HG03066 (cell line): ENCODE data around the gene CCT5.
A peak's percentile ranks its signal among the peaks of the same experiment; 100 is the strongest.
"Not testable (repeated sequence)": the region's sequence is repeated elsewhere in the genome, so short reads cannot be mapped to it uniquely, and the experiment has no call there.

Experiments
- ATAC-seq: cut with Tn5 transposase; IDR thresholded peaks from one replicate; pipeline ENCODE4 v1.9.1; 2021; ENCODE audit warnings: low read depth; ENCODE audit not compliant: unreplicated experiment

Gene CCT5

GRCh38 chr5:10275460-10275859, 25.4 kb downstream of the CCT5 start:
- no peak for ATAC-seq

GRCh38 chr5:10275991-10276390, 25.9 kb downstream of the CCT5 start:
- ATAC-seq: no peak

- no peak for ATAC-seq
Measured at GRCh38 chr5:10276691-10277090, 26.6 kb downstream of the CCT5 start.

GRCh38 chr5:10277773-10278630, 27.9 kb downstream of the CCT5 start:
- no peak for ATAC-seq

- no peak for ATAC-seq
Measured at GRCh38 chr5:10278658-10279279, 28.7 kb downstream of the CCT5 start.

GRCh38 chr5:10279328-10279727, 29.2 kb downstream of the CCT5 start:
- ATAC-seq: no peak

- ATAC-seq: no peak
Measured at GRCh38 chr5:10279925-10280720, 30.0 kb downstream of the CCT5 start.

GRCh38 chr5:10283927-10284635, 34.0 kb downstream of the CCT5 start:
- peak; percentile 82 for ATAC-seq

- not testable (repeated sequence) for ATAC-seq
Measured at GRCh38 chr5:10285362-10285761, 35.3 kb downstream of the CCT5 start.

GRCh38 chr5:10286162-10286861, 36.2 kb downstream of the CCT5 start:
- no peak for ATAC-seq

GRCh38 chr5:10286862-10287227, 36.8 kb downstream of the CCT5 start:
- no peak for ATAC-seq

GRCh38 chr5:10288592-10289219, 38.6 kb downstream of the CCT5 start:
- peak; percentile 49 for ATAC-seq

- no peak for ATAC-seq
Measured at GRCh38 chr5:10289353-10289752, 39.3 kb downstream of the CCT5 start.

GRCh38 chr5:10289991-10290390, 39.9 kb downstream of the CCT5 start:
- no peak for ATAC-seq

- ATAC-seq: no peak
Measured at GRCh38 chr5:10290438-10290837, 40.4 kb downstream of the CCT5 start.

- ATAC-seq: no peak
Measured at GRCh38 chr5:10291692-10292339, 41.7 kb downstream of the CCT5 start.

GRCh38 chr5:10293907-10294662, 44.0 kb downstream of the CCT5 start:
- ATAC-seq: no peak

- ATAC-seq: no peak
Measured at GRCh38 chr5:10295619-10296326, 45.7 kb downstream of the CCT5 start.
